Measurements from ENCODE around the gene DVL1. TPM values are rescaled to one million over a fixed set of nuclear protein-coding genes. Genes with fewer than 3 reads are reported as not detected.
A peak's percentile ranks its signal among the peaks of the same experiment; 100 is the strongest.

The DVL1 gene
- total and polyA plus RNA-seq, 9 of the 15 experiments (the other 6 are each of a cell fraction or from before 2014, with no cell fraction given): 0.62 to 135 (median 24.3) TPM

DNA sequence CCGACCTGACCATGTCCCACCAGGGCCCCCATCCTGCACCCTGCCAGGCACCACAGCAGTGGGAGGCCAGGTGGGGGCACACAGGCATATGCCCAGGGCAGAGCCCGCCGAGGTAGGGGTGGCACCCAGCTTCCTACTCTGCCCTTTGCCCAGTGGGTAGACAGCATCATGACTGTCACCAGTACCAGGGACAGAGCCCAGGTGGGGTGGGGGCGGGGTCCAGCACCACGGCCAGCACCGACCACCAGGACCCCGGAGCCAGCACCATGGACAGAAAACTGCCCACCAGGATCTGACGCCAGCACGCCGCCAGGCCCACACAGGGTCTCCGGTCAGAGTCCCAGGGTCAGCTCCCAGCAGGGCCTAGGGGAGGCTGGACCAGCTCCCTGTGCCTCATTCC is 14.4 kb downstream of the DVL1 start (continued):
- TF ChIP-seq RBBP5 (IDR thresholded peaks at IDR 0.05; ENCODE audit: borderline replicate concordance, insufficient read depth, low read length, poor library complexity, severe bottlenecking) (no peak), ZBTB34 (CRISPR knock-in tag; IDR thresholded peaks at IDR 0.05) (no peak), ZBTB43 (CRISPR knock-in tag; IDR thresholded peaks at IDR 0.05) (no peak), HCFC1 (IDR thresholded peaks at IDR 0.05; ENCODE audit: low read depth, low read length) (no peak), HOXB6 (CRISPR knock-in tag; IDR thresholded peaks at IDR 0.05; ENCODE audit: borderline replicate concordance) (no peak), SMAD1 (IDR thresholded peaks at IDR 0.05; ENCODE audit: low read depth, low read length, partially characterized antibody) (no peak), NFXL1 (CRISPR knock-in tag; IDR thresholded peaks at IDR 0.05) (no peak), TFAM (CRISPR knock-in tag; conservative IDR thresholded peaks at IDR 0.05) (no peak), ZBED1 (IDR thresholded peaks at IDR 0.05) (no peak), ETV5 (CRISPR knock-in tag; IDR thresholded peaks at IDR 0.05; ENCODE audit: low read depth) (peak; percentile 52; the same call in 1 of the 2 replicates), MCM3 (IDR thresholded peaks at IDR 0.05) (no peak), NUFIP1 (IDR thresholded peaks at IDR 0.05; ENCODE audit: partially characterized antibody) (no peak), SMARCB1 (IDR thresholded peaks at IDR 0.05; ENCODE audit: insufficient read length, low read depth) (no peak), SMAD2 (IDR thresholded peaks at IDR 0.05; ENCODE audit: low read depth, low read length) (no peak), ZNF24 (IDR thresholded peaks at IDR 0.05) (no peak), ATF4 (CRISPR knock-in tag; IDR thresholded peaks at IDR 0.05) (no peak), MYNN (IDR thresholded peaks at IDR 0.05) (no peak; the same call in 1 of the 2 replicates), MYNN (CRISPR knock-in tag; IDR thresholded peaks at IDR 0.05) (peak; percentile 76)
- TF ChIP-seq, protein P1, sequence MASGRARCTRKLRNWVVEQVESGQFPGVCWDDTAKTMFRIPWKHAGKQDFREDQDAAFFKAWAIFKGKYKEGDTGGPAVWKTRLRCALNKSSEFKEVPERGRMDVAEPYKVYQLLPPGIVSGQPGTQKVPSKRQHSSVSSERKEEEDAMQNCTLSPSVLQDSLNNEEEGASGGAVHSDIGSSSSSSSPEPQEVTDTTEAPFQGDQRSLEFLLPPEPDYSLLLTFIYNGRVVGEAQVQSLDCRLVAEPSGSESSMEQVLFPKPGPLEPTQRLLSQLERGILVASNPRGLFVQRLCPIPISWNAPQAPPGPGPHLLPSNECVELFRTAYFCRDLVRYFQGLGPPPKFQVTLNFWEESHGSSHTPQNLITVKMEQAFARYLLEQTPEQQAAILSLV (tag; IDR thresholded peaks at IDR 0.05): no peak
- TF ChIP-seq, protein P2, sequence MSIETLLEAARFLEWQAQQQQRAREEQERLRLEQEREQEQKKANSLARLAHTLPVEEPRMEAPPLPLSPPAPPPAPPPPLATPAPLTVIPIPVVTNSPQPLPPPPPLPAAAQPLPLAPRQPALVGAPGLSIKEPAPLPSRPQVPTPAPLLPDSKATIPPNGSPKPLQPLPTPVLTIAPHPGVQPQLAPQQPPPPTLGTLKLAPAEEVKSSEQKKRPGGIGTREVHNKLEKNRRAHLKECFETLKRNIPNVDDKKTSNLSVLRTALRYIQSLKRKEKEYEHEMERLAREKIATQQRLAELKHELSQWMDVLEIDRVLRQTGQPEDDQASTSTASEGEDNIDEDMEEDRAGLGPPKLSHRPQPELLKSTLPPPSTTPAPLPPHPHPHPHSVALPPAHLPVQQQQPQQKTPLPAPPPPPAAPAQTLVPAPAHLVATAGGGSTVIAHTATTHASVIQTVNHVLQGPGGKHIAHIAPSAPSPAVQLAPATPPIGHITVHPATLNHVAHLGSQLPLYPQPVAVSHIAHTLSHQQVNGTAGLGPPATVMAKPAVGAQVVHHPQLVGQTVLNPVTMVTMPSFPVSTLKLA (conservative IDR thresholded peaks at IDR 0.05): peak in 1 of 2 experiments; percentile 74; a peak in 3 of 4 replicates
- TF ChIP-seq, protein P3, sequence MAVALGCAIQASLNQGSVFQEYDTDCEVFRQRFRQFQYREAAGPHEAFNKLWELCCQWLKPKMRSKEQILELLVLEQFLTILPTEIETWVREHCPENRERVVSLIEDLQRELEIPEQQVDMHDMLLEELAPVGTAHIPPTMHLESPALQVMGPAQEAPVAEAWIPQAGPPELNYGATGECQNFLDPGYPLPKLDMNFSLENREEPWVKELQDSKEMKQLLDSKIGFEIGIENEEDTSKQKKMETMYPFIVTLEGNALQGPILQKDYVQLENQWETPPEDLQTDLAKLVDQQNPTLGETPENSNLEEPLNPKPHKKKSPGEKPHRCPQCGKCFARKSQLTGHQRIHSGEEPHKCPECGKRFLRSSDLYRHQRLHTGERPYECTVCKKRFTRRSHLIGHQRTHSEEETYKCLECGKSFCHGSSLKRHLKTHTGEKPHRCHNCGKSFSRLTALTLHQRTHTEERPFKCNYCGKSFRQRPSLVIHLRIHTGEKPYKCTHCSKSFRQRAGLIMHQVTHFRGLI (CRISPR knock-in tag; IDR thresholded peaks at IDR 0.05): no peak
